T47D (cell line): ENCODE data around the gene KITLG.
A peak's percentile ranks its signal among the peaks of the same experiment; 100 is the strongest.
"Not testable (repeated sequence)": the region's sequence is repeated elsewhere in the genome, so short reads cannot be mapped to it uniquely, and the experiment has no call there.

Experiments
- DNase-seq, 2 experiments: peaks; one replicate each; pipeline versions ENCODE4 v3.0.0 to v3.0.0-alpha.2; 2011 to 2012; ENCODE audit warnings: low read depth in 1 of 2, low spot score in 1 of 2
- JUND ChIP-seq: IDR thresholded peaks from 2 replicates; pipeline ENCODE4 v1.6.1; 2012; ENCODE audit warnings: low read depth
- in situ Hi-C: cut with HindIII; loops from 2 replicates; pipeline ENCODE4 v1.10.0; 2016; ENCODE audit warnings: low sequenced_read_pairs, low pct_unique_long_range_greater_than_20kb

The KITLG gene, protein sequence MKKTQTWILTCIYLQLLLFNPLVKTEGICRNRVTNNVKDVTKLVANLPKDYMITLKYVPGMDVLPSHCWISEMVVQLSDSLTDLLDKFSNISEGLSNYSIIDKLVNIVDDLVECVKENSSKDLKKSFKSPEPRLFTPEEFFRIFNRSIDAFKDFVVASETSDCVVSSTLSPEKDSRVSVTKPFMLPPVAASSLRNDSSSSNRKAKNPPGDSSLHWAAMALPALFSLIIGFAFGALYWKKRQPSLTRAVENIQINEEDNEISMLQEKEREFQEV

DNA sequence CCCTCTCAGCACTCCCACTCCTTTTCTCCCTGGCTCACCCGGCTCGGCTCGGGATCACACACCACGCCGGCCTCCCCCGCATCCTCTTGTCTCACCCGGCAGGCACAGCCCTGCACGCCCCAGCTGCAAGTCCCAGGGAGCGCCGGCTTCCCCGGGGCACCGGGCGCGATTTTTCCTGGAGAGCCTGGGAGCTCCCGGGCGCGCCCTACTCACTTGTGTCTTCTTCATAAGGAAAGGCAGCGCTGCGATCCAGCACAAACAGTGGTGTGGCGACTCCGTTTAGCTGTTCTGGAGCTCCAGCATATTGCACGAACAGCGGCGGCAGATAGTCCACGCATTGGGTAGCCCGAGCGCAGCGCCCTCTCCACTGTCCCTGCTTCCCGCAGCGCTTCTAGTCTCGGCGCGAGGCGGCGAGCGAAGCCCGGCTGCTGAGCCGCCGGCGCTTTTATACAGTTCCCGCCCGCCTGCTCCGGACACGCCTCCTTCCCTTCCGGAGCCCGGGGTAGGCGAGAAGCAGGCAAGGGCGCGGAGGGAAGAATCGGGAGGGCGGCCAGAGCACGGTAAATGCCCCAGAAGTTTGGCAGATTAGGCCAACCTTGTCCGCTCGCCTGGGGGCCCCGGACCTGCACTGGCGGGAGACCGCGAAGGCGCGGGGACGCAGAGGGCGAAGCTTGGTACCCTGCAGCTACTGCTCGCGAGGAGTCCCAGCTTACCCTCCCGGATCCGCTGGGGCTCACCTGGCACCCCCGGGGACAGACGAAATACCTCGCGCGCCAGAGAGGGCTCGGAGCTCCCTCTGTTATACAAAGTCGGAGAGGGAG, at the start of gene KITLG:
TSS of gene KITLG (minus strand) at position 421 of the 821 bp plus-strand sequence. CDS start at position 228, 193 bp downstream.
- in situ Hi-C loops: no loop called here
- TF ChIP-seq JUND: no peak
- peak; percentile 95 for DNase-seq

DNA sequence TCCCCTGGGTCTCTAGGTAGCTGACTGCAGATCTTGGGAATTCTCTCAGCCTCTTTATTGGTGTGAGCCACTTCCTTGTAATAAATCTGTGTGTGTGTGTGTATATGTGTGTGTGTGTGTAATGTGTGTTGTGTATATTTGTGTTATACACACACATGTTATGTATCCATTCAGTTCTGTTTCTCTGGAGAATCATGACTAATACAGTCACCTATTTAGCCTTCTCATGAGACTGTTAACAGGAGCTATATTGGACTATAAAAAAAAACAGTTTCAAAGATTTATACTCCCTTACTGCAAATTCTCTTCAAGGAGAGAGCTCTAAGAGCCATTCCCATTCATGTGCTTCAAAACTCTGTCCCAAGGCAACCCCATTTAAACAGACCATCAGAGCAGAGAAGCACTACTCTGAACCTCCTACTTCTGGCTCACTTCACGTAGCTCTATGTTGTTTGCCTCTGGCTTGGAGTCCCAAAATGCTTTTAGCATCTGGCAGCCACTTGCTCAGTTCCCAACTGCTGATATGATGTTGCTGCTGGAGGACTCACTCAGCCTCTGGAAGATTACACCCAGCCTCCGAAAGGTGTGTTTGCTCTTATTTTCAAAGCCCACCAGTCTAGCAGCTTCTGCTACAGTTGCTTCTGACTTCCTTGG, 48.7 kb upstream of the KITLG start:
- TF ChIP-seq JUND: no peak
- DNase-seq: no peak
- in situ Hi-C loops: no loop called here

DNA sequence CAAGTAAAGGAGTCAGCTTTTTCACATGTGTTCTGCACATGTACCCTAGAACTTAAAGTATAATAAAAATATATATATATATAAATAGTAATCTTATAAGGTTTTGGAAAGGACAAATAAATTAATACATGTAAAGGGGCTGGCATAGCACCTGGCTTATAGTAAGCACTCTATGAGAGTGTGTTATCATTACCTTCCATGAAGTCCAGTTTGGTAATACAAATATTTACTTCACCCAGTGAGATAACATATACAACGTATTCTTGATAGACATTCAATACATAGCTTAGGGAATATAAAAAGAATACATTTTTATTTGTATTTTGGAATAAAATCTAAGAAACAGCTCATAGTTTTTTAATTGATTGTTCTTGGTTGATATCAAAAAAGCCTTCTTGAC, 47.8 kb upstream of the KITLG start:
- in situ Hi-C loops, DNase-seq: not testable (repeated sequence)

DNA sequence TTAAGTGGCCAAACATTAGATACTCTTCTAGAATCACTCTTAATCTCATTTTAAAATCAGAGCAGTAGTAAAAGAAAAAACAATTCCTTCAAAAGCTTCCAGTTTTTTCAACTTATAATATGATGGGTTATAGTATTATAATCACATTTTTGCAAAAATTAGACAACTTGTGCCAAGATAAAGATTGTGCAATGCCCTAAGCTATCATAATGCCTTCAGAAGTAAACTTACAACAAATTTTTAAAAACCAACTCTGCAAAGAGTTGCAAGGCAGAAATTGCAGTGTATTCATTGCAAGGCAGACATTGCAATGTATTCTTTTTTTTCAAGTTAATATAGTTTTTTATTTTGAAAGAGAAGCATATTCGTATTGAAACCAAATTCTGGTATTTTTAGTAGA, 47.2 kb upstream of the KITLG start:
- no peak for TF ChIP-seq JUND
- in situ Hi-C loops: no loop called here
- no peak for DNase-seq

DNA sequence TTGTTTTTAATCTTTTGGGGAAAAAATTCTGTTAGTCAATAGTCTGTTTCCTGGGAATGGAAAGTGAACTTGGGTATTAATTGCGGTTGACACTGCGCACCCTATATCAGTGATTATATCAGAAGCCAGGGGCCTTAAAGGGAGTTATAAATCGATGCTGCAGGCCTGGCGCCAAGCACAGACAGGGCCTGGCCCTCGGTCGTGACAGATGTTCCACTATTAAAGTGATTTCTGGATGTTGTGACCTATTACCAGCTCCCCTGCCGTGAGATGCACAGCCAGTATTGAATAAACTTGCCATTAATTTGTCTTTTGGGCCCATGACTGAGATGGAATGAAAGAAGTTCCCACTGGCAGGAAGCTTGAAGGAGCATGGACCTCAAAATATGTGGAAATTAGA, 45.1 kb upstream of the KITLG start:
- no peak for DNase-seq
- in situ Hi-C loops: no loop called here
- no peak for TF ChIP-seq JUND

DNA sequence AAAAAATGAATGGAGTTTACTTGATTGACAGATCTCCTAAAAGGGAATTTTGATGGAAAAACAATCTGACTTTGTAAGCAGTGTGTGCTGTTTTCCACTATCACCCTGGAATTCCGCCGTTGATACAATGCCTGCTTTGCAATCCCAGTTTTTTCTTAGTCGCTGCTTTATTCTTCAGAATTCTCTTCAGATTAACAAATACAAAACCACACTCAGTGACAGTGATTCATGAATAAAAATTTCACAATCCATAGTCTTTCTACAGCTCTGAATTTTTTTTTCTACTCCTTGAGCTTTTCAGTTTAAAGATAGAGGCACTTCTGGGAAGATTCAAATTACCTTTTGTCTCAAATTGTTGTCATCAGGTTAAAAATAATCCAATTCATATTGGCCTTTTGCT, 44.6 kb upstream of the KITLG start:
- DNase-seq: no peak
- no peak for TF ChIP-seq JUND
- in situ Hi-C loops: no loop called here

DNA sequence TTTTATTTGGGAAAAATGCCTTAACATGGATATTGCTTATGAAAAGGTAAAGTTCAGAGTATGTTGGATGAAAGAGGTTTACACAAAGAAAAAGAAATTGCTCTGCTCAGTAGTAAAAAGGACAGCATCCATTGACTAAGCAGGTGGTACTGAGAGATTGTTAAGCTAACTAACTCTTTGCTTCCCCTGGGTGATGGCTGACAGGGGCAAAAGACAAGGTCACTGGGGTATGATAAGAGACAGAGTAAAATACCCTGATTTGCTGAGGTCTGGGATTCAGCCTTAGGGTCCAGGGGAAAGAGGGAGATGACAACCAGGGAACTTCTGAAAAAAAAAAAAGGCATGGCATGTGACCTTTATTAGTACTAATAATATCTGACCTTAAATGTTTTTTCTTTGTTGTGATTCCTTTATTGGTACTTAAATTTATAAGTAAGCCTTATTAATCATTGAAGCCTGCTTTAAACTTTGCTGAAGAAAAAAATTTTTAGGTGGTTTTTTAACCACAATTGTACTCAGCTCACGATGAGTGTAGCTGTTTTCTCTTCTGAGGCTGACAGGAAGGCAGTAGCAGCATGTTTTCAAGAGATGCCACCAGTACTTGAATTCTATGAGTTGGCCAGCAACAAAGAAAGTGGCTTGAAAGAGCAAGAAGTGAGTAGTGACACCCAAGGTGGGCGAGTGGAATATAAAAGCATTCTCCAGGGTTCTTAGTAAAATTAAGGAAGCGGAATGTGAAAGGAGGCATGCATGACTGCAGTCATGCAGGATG, 43.7 kb upstream of the KITLG start:
- no peak for DNase-seq
- in situ Hi-C loops: no loop called here
- no peak for TF ChIP-seq JUND

DNA sequence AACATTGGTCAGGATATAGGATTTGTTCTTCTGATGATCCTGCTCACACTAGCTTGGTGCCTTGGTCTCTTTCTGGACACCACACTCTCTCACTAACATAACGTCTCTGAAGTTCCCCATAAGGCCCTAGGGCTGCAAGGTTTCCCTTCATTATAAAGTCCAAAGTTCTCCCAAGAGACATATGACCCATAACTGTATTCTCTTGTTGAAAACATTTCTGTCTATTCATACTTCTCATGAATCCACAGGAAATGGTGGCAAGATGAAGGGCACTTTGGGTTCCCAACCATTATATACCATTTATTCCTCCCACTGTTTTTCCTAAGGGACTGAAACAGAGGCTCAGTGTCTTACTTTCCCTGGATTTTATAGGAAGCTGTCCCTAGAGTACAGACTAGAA, 37.1 kb upstream of the KITLG start:
- TF ChIP-seq JUND: no peak
- no peak for DNase-seq
- in situ Hi-C loops: no loop called here

DNA sequence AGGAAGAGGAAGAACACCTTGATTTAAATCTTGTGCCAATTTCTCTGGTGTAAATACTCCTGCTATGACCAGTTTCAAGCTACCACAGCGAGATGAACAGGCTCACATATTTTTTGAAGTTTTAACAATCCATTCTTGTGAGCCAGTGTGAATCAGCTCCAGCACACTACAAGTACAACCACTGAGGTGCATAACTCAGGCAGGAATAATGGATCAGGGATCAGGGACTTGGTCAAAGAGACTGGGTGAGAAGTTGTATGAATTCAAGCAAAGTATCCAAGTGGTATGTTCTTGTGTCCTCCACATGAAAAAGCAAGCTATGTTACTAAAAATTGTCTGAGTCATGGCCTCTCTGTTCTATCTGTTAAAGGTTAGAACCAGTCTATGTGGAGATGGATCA, 35.2 kb upstream of the KITLG start:
- DNase-seq: no peak
- no peak for TF ChIP-seq JUND
- in situ Hi-C loops: no loop called here

DNA sequence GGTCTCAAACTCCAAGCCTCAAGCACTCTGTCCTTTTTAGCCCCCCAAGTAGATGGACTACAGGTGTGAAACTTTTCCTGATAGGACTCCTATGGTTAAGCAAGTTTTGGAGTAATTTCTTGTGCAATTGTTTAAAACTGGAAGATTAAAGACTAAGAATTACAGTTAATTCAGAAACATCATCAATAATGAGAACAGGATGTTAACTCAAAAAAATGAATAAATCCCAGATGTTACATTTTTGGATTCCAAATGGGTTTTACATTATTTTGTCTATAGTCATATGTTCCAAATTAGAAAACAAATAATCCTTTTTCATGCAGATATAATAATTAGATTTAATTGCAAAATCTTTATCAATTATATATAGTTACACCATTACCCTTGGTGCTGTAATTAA, 24.4 kb upstream of the KITLG start:
- in situ Hi-C loops: no loop called here
- TF ChIP-seq JUND: no peak
- no peak for DNase-seq

DNA sequence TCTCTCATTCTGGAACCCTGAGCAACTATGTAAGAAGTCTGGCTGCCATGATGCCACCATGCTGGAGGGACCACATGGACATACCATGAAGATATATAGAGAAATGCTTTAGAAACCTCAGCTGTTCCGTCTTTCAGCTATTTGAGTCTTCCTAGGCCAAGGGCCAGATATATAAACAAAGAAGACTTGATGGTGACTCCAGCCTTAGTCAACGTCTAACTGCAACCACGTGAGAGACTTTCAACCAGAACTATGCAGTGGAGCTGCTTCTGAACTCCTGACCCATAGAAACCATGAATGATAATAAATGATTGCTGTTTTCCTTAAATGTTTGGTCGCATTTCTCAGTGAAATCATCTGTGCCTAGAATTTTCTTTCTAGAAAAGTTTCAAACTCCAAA, 20.0 kb upstream of the KITLG start:
- TF ChIP-seq JUND: no peak
- DNase-seq: no peak
- in situ Hi-C loops: no loop called here

DNA sequence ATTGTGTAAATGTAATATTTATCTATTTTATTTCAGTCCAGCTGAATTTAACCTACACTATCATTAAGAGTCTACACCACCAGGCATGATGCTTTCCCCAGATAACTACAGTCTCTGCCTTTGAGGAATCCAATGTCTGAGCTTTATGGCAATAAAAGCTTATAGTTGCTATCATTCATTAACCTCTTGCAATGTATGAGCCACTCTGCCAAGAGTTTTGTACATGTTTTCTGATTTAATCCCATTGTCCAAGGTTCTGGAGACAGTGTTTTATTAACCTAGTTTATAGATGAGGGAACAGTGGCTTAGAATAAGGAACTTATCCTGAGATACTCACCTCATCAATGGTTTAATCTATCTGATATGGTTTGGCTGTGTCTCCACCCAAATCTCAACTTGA, 17.1 kb upstream of the KITLG start:
- no peak for DNase-seq
- TF ChIP-seq JUND: no peak
- in situ Hi-C loops: no loop called here
